Activated CD8-positive, alpha-beta T cell treated with anti-CD3 and anti-CD28 coated beads, Interleukin-2, amount 10 ng/mL, durations not matched to agents 7 days and 5 days (primary cell): Measurements from ENCODE around the gene ZNF133. TPM values are rescaled to one million over a fixed set of nuclear protein-coding genes. Genes with fewer than 3 reads are reported as not detected.
"Not testable (repeated sequence)": the region's sequence is repeated elsewhere in the genome, so short reads cannot be mapped to it uniquely, and the experiment has no call there.

Experiments used
- ATAC-seq: fragments of 150-1000 bp; cut with Tn5 transposase; one replicate; pipeline ENCODE4 v1.10.0; 2021; ENCODE audit warnings: moderate library complexity
- CTCF ChIA-PET: fragments of 350-600 bp; sonication (Branson Sonifier 250); formaldehyde crosslinking; loops from one replicate; lab custom pipeline; 2021; ENCODE audit warnings: antibody characterized with exemption; lab: Charles Lee
- POLR2A ChIA-PET: fragments of 350-600 bp; sonication (Branson Sonifier 250); formaldehyde crosslinking; loops from one replicate; lab custom pipeline; 2021; ENCODE audit warnings: antibody characterized with exemption; lab: Charles Lee
- DNase-seq: peaks from one replicate; pipeline ENCODE4 v3.0.0-alpha.2; 2020
- H3K27ac Mint-ChIP-seq: one replicate; pipeline ENCODE4 v1.8.0; 2021; ENCODE audit warnings: mild to moderate bottlenecking, mixed read lengths
- H3K27me3 Mint-ChIP-seq: one replicate; pipeline ENCODE4 v1.8.0; 2021; ENCODE audit warnings: low read depth, mixed read lengths
- H3K36me3 Mint-ChIP-seq: one replicate; pipeline ENCODE4 v1.8.0; 2021; ENCODE audit warnings: low read depth, mixed read lengths
- H3K4me1 Mint-ChIP-seq: one replicate; pipeline ENCODE4 v1.8.0; 2021; ENCODE audit warnings: low read depth, mixed read lengths
- H3K4me3 Mint-ChIP-seq: one replicate; pipeline ENCODE4 v1.8.0; 2021; ENCODE audit warnings: mild to moderate bottlenecking, mixed read lengths
- H3K9me3 Mint-ChIP-seq: one replicate; pipeline ENCODE4 v1.8.0; 2022; ENCODE audit warnings: mixed read lengths; ENCODE audit not compliant: insufficient read depth
- total RNA-seq, 2 experiments: library from RNA; stranded (reverse); gene quantifications; one replicate each; pipeline ENCODE4 v1.2.3, GENCODE V29; 2021

The ZNF133 gene
- 1 to 10 TPM; 6.0 to 7.2 TPM for total RNA-seq

GRCh38 chr20:18287915-18288748, at the start of gene ZNF133:
ZNF133 (plus strand) TSS chr20:18288527; CDS start chr20:18305687, 17,160 bp downstream.
- ChIA-PET CTCF (interaction anchor here (1.2 to 1.5 kb wide), 4 partner anchors 8 to 289 kb away, joined by 3 to 5 read pairs (median 4); no protein-coding TSS in a partner anchor), POLR2A (interaction anchor here (0.8 to 2.0 kb wide), 6 partner anchors 151 to 1764 kb away, joined by 3 to 10 read pairs (median 4); partner anchors contain the start of genes CFAP61, CRNKL1, DZANK1 and KAT14)
- Mint-ChIP-seq H3K27ac (peak within 1 kb of the TSS; percentile 99), H3K27me3 (peaks cover 20% of the 10 kb centered on the region), H3K4me3 (peak within 1 kb of the TSS; percentile 95), H3K4me1 (peaks cover 19% of the 10 kb centered on the region), H3K9me3 (peaks cover 13% of the 10 kb centered on the region), H3K36me3 (peaks cover 8% of the 10 kb centered on the region)
- peak; percentile 97 for DNase-seq
- ATAC-seq = peak; percentile 98

- ATAC-seq = no peak
- H3K27me3 Mint-ChIP-seq = peaks cover 30% of the 10 kb centered on the region
- DNase-seq = no peak
- ChIA-PET POLR2A (interaction anchor here (0.6 kb wide), 1 partner anchor 1775 kb away, joined by 4 read pairs; no protein-coding TSS in a partner anchor), CTCF (no interaction called here)
- no peaks in the 10 kb centered on the region for H3K36me3 Mint-ChIP-seq
- no peak overlapping the region for H3K27ac Mint-ChIP-seq
- H3K4me3 Mint-ChIP-seq = no peak overlapping the region
- H3K9me3 Mint-ChIP-seq = peaks cover 4% of the 10 kb centered on the region
- H3K4me1 Mint-ChIP-seq = no peaks in the 10 kb centered on the region
Measured at GRCh38 chr20:18240997-18241396, 47.3 kb upstream of the ZNF133 start.

- Mint-ChIP-seq H3K9me3 (peaks cover 4% of the 10 kb centered on the region), H3K36me3 (no peaks in the 10 kb centered on the region), H3K27ac (no peak overlapping the region), H3K27me3 (peaks cover 32% of the 10 kb centered on the region), H3K4me3 (no peak overlapping the region), H3K4me1 (no peaks in the 10 kb centered on the region)
- ChIA-PET POLR2A (no interaction called here), CTCF (no interaction called here)
- DNase-seq (no peak), ATAC-seq (no peak)
Measured at GRCh38 chr20:18243802-18244201, 44.5 kb upstream of the ZNF133 start.

GRCh38 chr20:18248545-18248944, 39.8 kb upstream of the ZNF133 start:
- H3K9me3 Mint-ChIP-seq, H3K36me3 Mint-ChIP-seq, DNase-seq, ATAC-seq, H3K4me1 Mint-ChIP-seq, H3K27ac Mint-ChIP-seq, H3K4me3 Mint-ChIP-seq, CTCF ChIA-PET, POLR2A ChIA-PET: not testable (repeated sequence)
- H3K27me3 Mint-ChIP-seq = peaks cover 22% of the 10 kb centered on the region

- DNase-seq = no peak
- Mint-ChIP-seq H3K27ac (no peak overlapping the region), H3K9me3 (no peaks in the 10 kb centered on the region), H3K4me1 (no peaks in the 10 kb centered on the region), H3K4me3 (no peak overlapping the region), H3K27me3 (peaks cover 12% of the 10 kb centered on the region), H3K36me3 (no peaks in the 10 kb centered on the region)
- CTCF ChIA-PET = no interaction called here
- ATAC-seq = no peak
- POLR2A ChIA-PET = no interaction called here
Measured at GRCh38 chr20:18250217-18250616, 38.1 kb upstream of the ZNF133 start.

- Mint-ChIP-seq H3K27me3 (peaks cover 8% of the 10 kb centered on the region), H3K4me1 (peaks cover 2% of the 10 kb centered on the region), H3K27ac (no peak overlapping the region), H3K9me3 (no peaks in the 10 kb centered on the region), H3K36me3 (no peaks in the 10 kb centered on the region), H3K4me3 (no peak overlapping the region)
- ChIA-PET POLR2A (interaction anchor here (0.6 kb wide), 1 partner anchor 163 kb away, joined by 3 read pairs; no protein-coding TSS in a partner anchor), CTCF (no interaction called here)
- DNase-seq (no peak), ATAC-seq (no peak)
Measured at GRCh38 chr20:18252597-18253451, 35.5 kb upstream of the ZNF133 start.

- H3K27ac Mint-ChIP-seq = no peak overlapping the region
Measured at GRCh38 chr20:18254615-18255014, 33.7 kb upstream of the ZNF133 start.

GRCh38 chr20:18255526-18255925, 32.8 kb upstream of the ZNF133 start:
- no peak for DNase-seq
- Mint-ChIP-seq H3K4me1 (peaks cover 2% of the 10 kb centered on the region), H3K4me3 (no peak overlapping the region), H3K27me3 (peaks cover 5% of the 10 kb centered on the region), H3K27ac (no peak overlapping the region), H3K9me3 (no peaks in the 10 kb centered on the region), H3K36me3 (no peaks in the 10 kb centered on the region)
- no peak for ATAC-seq
- ChIA-PET POLR2A (no interaction called here), CTCF (no interaction called here)

More at GRCh38 chr20:18254615-18255014, 33.7 kb upstream of the ZNF133 start:
- no peaks in the 10 kb centered on the region for H3K36me3 Mint-ChIP-seq
- ChIA-PET POLR2A (no interaction called here), CTCF (interaction anchor here (0.6 to 0.7 kb wide), 2 partner anchors 10 to 578 kb away, joined by 3 to 4 read pairs; no protein-coding TSS in a partner anchor)
- no peak for DNase-seq
- no peaks in the 10 kb centered on the region for H3K9me3 Mint-ChIP-seq
- ATAC-seq = no peak
- no peak overlapping the region for H3K4me3 Mint-ChIP-seq
- peaks cover 8% of the 10 kb centered on the region for H3K27me3 Mint-ChIP-seq
- H3K4me1 Mint-ChIP-seq = peaks cover 2% of the 10 kb centered on the region

- no peaks in the 10 kb centered on the region for H3K9me3 Mint-ChIP-seq
- peaks cover 2% of the 10 kb centered on the region for H3K4me1 Mint-ChIP-seq
- ATAC-seq (no peak), DNase-seq (no peak)
- H3K27ac Mint-ChIP-seq = no peak overlapping the region
- CTCF ChIA-PET = no interaction called here
- peaks cover 5% of the 10 kb centered on the region for H3K27me3 Mint-ChIP-seq
- H3K4me3 Mint-ChIP-seq = no peak overlapping the region
- no peaks in the 10 kb centered on the region for H3K36me3 Mint-ChIP-seq
- POLR2A ChIA-PET = no interaction called here
Measured at GRCh38 chr20:18256440-18257090, 31.8 kb upstream of the ZNF133 start.

- no peak overlapping the region for H3K27ac Mint-ChIP-seq
- CTCF ChIA-PET = no interaction called here
- no peak overlapping the region for H3K4me3 Mint-ChIP-seq
- H3K36me3 Mint-ChIP-seq = no peaks in the 10 kb centered on the region
- H3K9me3 Mint-ChIP-seq = no peaks in the 10 kb centered on the region
- peaks cover 2% of the 10 kb centered on the region for H3K4me1 Mint-ChIP-seq
- no peak for DNase-seq
- ATAC-seq = no peak
- POLR2A ChIA-PET = no interaction called here
- H3K27me3 Mint-ChIP-seq = peaks cover 2% of the 10 kb centered on the region
Measured at GRCh38 chr20:18258126-18258860, 30.0 kb upstream of the ZNF133 start.

- ChIA-PET CTCF (interaction anchor here (1.4 kb wide), 1 partner anchor 17 kb away, joined by 5 read pairs; no protein-coding TSS in a partner anchor), POLR2A (no interaction called here)
- H3K4me1 Mint-ChIP-seq = peaks cover 2% of the 10 kb centered on the region
- no peak for DNase-seq
- ATAC-seq = no peak
- no peak overlapping the region for H3K4me3 Mint-ChIP-seq
- no peaks in the 10 kb centered on the region for H3K36me3 Mint-ChIP-seq
- H3K9me3 Mint-ChIP-seq = no peaks in the 10 kb centered on the region
- H3K27me3 Mint-ChIP-seq = peaks cover 12% of the 10 kb centered on the region
- H3K27ac Mint-ChIP-seq = no peak overlapping the region
Measured at GRCh38 chr20:18259730-18260129, 28.6 kb upstream of the ZNF133 start.
